NCI-H2227 (cell line): ENCODE results near the gene GALNT18.

Experiments used
- DNase-seq: peaks from one replicate; lab custom pipeline; 2025; ENCODE audit not compliant: unreplicated experiment; lab: John Stamatoyannopoulos, UW

The GALNT18 gene

DNA sequence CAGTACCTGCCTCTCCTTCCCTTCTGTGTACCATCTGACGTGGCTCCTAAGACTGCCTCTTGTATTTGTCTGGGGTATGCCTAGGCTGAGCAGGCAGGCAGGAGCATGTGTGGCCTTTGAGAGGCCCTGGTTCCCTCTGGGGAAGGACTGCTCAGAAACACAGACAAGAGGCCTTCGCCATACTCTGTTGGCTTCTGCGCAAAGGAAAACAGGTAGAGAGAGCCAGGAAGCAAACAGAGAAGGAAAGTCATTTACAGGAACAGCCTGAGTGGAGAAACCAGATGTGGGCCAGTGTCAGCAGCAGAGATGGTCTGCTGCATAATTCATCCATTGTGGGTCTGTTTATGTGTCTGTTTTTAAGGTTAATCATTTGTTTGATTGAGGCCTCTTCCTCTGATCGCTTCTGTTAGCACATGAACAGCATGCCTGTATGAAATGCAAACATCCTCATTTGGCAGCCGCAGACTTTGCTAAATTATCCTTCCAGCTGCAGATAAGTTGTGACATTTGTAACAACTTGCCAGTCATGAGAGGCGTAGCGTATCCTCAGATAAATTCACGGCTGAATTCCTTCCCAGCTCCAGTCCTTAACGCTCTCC is 119.4 kb downstream of the GALNT18 start:
- DNase-seq = no peak

DNA sequence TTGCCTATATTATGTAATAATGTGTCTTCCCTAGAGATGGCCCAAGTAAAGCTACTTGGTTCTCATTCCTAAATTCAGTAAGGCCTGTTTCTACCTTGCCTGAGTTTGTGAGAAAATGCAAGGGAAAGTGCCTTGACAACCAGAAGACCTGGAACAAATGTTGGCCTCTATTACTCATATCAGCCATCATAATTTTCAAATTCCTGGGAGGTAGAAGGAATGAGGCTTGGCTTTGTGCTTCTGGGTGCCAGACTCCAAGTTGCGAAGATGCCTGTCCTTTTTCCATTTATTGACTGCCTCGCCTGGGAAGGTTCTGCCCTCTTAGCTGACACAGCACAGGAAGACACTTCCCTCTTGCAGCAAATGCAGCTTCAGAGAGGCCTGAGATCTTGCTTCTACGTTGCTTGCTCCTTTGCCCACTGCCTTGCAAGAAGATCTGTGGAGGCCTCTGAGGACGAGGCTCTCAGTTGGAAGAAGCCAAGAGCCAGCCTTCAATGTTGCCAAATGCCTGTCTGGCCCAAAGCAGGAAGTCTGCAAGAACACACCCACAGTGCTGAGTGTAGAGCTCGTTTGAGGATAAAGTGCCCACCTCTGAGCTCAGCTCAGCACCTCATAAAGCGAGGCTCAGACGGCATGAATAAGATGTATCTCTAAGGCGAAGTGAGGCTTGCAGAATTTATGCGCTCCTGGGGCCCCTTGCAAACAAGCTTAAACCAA is 120.1 kb downstream of the GALNT18 start:
- no peak for DNase-seq

DNA sequence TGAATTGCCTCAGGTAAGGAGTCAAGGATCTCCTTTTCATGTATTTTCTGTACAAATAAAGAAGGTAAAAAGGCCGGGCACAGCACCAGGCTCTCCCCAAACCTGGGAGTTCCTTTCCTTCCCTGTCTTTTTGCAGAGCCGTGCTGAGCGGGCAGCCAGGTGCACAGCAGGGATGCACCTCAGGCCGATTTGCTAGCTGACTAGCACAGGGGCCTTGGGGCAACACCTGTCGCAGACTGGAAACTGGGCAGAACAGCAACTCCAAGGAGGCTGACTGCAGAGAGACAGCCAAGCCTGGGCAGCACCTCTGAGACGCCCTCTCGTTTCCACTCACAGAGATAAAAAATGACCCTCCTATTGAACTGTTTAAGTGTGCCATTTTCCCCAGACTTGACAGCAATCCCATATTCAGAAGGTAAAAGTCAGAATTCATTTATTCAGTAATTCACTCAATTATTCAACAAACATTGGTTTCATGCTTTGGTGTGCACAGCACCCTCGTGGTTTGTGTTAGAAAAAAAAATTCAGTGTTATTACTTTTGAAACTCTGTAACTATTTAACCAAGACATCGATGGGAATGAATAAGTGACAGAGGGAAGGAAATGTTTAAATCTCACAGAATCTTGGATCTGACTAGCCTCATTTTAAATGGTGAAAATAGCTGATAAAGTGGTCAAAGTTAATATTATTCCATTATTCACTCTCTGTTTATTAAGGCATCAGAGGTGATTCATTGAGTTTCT is 120.9 kb downstream of the GALNT18 start:
- no peak for DNase-seq

DNA sequence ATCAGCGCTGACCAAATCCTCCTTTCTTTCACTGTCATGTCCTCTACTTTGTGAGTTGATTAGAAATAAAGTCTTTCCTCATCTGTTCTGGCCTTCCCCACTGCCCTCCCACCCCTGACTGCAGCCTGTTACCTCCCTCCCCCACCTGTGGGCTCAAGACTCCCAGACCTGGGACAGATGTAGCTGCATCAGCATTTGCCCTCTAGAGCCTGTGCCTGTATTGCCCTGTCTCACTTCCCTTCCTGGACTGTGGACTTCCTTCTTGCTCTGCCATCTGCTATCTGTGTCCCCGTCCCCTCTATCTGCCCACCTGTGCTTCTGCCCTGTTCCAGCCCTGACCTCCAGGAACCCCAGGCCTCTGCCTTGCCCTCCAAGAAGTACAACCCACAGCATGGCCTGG is 122.5 kb downstream of the GALNT18 start:
- DNase-seq = no peak

GRCh38 chr11:11498195-11498594 is 123.6 kb downstream of the GALNT18 start:
- no peak for DNase-seq

- no peak for DNase-seq
Observed at GRCh38 chr11:11496879-11497278, 124.9 kb downstream of the GALNT18 start.

DNA sequence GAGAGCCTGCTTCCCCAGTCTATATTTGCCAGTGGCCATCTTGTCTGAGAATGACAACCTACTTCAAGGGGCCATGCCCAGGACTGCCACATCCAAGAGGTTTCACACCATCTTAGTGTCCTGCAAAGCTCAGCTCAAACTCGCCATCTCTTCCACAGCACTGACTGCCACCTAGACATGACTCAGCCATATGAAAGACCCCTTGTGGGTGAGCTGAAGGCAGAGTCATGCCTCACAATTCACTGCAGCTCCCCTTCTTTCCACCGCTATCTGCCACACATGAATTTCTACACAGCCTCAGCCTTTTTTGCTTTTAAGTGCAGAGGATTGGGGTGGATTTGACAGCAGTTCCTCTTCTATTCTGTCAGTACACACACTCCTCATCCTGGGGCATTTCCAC is 127.5 kb downstream of the GALNT18 start:
- DNase-seq = no peak

GRCh38 chr11:11493698-11494097 is 128.1 kb downstream of the GALNT18 start:
- DNase-seq = no peak

GRCh38 chr11:11491589-11491988 is 130.2 kb downstream of the GALNT18 start:
- DNase-seq = no peak

DNA sequence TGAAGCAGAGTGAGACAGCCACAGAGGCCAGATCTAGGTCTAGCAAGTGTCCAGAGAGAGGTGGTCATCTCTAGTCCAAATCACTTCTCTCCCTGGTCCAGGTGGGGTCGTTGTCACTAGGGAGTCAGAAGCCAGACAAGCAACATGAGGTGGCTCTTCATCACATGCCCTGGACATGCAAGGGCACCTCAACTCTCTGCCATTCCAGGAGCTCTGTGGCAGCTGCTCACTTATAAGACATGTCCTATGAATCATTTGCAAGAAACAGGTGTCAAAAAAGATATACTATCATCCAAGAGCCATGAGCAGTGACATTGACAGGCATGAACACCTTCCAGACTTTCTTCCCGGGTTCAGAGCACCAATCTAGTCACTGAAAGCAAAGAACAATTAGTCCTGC is 130.8 kb downstream of the GALNT18 start:
- no peak for DNase-seq

DNA sequence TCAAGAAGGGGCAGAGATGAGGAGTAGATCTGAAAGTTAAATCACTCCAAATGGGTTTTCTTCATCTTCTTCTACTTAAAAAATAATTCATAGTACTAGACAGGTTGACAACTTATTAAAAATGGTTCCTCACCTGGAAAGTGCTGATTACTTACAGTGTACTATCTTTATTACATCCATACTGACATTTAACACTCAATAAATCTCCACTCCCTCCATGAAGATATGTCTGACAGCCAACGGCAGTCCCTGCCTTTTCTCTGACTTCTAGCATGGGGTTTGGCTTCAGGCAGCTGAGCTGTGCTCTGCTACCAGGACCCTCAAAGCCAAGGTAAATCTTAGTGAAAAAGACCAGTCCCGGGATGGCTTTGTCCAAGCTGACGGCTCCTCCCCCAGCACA is 135.4 kb downstream of the GALNT18 start:
- no peak for DNase-seq

DNA sequence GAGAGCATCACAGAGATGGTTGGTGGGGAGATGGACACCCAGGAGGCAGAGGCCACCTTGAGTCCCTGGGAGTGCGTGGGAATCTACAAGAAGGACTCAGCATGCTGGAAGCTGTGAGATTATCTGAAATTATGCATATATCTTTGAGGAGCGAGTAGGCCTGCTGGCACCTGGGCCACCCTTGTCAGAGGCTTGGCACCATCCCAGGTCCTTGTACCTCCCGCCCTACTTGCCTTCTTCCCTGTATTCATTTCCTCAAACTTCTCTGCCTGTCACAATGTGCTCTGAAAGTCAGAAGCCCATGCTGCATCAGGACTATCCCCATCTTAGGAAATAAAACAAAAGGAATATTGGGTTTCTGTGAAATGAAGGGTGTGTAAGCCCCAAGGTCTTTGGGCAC is 135.8 kb downstream of the GALNT18 start:
- DNase-seq = no peak

- no peak for DNase-seq
Observed at GRCh38 chr11:11483627-11484026, 138.2 kb downstream of the GALNT18 start.

GRCh38 chr11:11482730-11483129 is 139.1 kb downstream of the GALNT18 start:
- DNase-seq = no peak

GRCh38 chr11:11481371-11481770 is 140.4 kb downstream of the GALNT18 start:
- DNase-seq = no peak

DNA sequence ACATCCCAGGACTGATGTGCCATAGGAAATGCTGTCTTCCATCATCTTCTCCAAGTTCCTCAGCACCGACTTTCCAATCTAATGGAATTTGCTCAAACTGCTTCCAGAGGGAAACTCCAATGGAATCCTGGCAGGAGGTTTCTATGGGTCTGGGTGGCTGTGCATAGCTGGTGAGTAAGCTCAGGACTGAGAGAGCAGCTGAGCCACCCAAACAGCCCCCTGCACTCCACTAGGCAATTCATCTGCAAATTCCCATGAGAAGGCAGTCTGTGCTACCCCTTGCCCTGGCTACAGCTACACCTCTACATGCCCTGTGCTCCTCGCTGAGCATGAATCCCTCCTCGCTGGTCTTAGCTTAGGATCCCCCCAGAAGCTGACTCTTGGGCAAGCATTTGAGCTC is 140.8 kb downstream of the GALNT18 start:
- DNase-seq = no peak

- no peak for DNase-seq
Observed at GRCh38 chr11:11478687-11479086, 143.1 kb downstream of the GALNT18 start.

GRCh38 chr11:11477695-11478420 is 143.9 kb downstream of the GALNT18 start:
- DNase-seq = no peak

DNA sequence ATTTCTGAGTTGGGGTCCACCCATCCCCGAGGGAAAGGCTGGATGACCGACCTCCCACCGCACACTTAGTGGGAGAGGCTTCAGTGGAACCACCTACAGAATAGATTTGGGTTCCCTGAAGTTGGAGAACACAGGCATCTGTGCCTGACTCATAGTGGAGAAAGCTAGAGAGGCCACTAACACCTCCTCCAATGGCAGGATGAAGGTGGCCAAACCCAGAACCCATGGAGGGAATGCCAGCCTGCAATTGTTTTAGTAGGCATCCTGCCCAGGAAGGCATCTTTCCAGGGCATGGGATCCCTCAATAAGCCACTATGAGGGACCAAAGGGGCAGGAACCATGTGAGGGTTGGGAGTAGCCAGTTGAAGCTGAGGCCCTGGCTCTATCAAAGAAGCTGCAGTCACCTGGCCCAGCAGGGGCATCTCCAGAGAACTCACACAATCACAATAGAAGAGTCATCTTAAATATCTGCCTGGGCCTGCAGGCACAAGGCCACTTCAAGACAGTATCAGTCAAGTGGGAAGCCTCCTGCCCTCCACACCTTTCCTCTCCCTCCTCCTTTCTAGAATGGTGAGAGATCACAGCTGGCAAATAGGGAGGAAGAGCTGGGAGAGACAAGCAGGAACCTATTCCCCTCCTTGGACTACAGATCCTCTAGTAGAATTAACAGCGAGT is 144.7 kb downstream of the GALNT18 start:
- no peak for DNase-seq

- DNase-seq = no peak
Observed at GRCh38 chr11:11476499-11476898, 145.3 kb downstream of the GALNT18 start.

- DNase-seq = no peak
Observed at GRCh38 chr11:11472106-11472505, 149.7 kb downstream of the GALNT18 start.
